ENCODE data around the gene BTNL3. TPM values are rescaled to one million over a fixed set of nuclear protein-coding genes. Genes with fewer than 3 reads are reported as not detected.

The BTNL3 gene, protein sequence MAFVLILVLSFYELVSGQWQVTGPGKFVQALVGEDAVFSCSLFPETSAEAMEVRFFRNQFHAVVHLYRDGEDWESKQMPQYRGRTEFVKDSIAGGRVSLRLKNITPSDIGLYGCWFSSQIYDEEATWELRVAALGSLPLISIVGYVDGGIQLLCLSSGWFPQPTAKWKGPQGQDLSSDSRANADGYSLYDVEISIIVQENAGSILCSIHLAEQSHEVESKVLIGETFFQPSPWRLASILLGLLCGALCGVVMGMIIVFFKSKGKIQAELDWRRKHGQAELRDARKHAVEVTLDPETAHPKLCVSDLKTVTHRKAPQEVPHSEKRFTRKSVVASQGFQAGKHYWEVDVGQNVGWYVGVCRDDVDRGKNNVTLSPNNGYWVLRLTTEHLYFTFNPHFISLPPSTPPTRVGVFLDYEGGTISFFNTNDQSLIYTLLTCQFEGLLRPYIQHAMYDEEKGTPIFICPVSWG
- under 1 TPM in 2 of 7 donors, not detected in 5; 0.12 to 0.36 TPM for total RNA-seq
- not detected for polyA plus RNA-seq
- long read RNA-seq, donor 1: 0 reads
- long read RNA-seq, donor 2: 0 reads
- long read RNA-seq, donor 3, partial matches to known transcripts: 0 of 1 reads
- long read RNA-seq, donor 3, other reads (novel, unspliced or antisense): 1 of 1 reads

DNA sequence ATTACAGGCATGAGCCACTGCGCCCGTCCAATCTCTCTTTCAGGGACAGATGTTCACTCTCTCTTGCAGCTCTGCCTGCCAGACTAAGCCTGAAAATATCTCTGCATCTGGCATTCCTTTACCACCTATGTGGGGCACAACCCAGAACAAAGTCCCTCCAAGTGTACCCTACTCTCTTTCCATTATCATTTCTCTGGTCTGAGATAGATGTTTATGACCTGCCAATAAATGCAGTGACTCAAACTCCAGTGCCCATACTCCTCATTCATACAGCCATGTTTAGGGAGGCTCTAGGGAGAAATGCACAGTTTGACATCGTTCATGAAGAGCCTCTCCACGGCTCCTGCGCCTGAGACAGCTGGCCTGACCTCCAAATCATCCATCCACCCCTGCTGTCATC is at the start of gene BTNL3:
TSS of gene BTNL3 (plus strand) at position 255 of the 400 bp plus-strand sequence. CDS start 183 bp downstream, outside the sequence.
- Histone ChIP-seq H3K4me1 (ENCODE audit: insufficient read depth) (no peaks in the 10 kb centered on the region), H3K36me3 (no peaks in the 10 kb centered on the region), H3K4me3 (no peak within 1 kb of the TSS), H3K9me3 (no peaks in the 10 kb centered on the region), H3K27ac (no peak within 1 kb of the TSS), H3K27me3 (no peaks in the 10 kb centered on the region)
- no peak for DNase-seq
- intact Hi-C loops (cut with DNase I): no loop called here
- 60 to 77% (median 67%) methylated on average over 5 of the region's 5 CpGs for WGBS, 3 donors
- TF ChIP-seq, protein P1, sequence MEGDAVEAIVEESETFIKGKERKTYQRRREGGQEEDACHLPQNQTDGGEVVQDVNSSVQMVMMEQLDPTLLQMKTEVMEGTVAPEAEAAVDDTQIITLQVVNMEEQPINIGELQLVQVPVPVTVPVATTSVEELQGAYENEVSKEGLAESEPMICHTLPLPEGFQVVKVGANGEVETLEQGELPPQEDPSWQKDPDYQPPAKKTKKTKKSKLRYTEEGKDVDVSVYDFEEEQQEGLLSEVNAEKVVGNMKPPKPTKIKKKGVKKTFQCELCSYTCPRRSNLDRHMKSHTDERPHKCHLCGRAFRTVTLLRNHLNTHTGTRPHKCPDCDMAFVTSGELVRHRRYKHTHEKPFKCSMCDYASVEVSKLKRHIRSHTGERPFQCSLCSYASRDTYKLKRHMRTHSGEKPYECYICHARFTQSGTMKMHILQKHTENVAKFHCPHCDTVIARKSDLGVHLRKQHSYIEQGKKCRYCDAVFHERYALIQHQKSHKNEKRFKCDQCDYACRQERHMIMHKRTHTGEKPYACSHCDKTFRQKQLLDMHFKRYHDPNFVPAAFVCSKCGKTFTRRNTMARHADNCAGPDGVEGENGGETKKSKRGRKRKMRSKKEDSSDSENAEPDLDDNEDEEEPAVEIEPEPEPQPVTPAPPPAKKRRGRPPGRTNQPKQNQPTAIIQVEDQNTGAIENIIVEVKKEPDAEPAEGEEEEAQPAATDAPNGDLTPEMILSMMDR (IDR thresholded peaks at IDR 0.05): no peak
- TF ChIP-seq POLR2A (IDR thresholded peaks at IDR 0.05) (no peak), EP300 (IDR thresholded peaks at IDR 0.05) (no peak)

DNA sequence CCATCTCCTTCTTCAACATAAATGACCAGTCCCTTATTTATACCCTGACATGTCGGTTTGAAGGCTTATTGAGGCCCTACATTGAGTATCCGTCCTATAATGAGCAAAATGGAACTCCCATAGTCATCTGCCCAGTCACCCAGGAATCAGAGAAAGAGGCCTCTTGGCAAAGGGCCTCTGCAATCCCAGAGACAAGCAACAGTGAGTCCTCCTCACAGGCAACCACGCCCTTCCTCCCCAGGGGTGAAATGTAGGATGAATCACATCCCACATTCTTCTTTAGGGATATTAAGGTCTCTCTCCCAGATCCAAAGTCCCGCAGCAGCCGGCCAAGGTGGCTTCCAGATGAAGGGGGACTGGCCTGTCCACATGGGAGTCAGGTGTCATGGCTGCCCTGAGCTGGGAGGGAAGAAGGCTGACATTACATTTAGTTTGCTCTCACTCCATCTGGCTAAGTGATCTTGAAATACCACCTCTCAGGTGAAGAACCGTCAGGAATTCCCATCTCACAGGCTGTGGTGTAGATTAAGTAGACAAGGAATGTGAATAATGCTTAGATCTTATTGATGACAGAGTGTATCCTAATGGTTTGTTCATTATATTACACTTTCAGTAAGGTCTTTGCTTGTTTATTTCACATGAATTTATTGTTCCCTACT is 38.2 kb upstream of the BTNL3 start:
- H3K27me3 ChIP-seq: no peaks in the 10 kb centered on the region
- no peaks in the 10 kb centered on the region for H3K9me3 ChIP-seq
- no peak overlapping the region for H3K27ac ChIP-seq
- H3K4me3 ChIP-seq: no peak overlapping the region
- no peaks in the 10 kb centered on the region for H3K4me1 ChIP-seq (ENCODE audit: insufficient read depth)
- WGBS, 3 donors: 72 to 85% (median 77%) methylated on average over 6 of the region's 6 CpGs
- TF ChIP-seq EP300 (IDR thresholded peaks at IDR 0.05) (no peak), POLR2A (IDR thresholded peaks at IDR 0.05) (no peak)
- TF ChIP-seq, protein P1 (IDR thresholded peaks at IDR 0.05): no peak
- intact Hi-C loops (cut with DNase I): no loop called here
- DNase-seq: no peak
- H3K36me3 ChIP-seq: no peaks in the 10 kb centered on the region

DNA sequence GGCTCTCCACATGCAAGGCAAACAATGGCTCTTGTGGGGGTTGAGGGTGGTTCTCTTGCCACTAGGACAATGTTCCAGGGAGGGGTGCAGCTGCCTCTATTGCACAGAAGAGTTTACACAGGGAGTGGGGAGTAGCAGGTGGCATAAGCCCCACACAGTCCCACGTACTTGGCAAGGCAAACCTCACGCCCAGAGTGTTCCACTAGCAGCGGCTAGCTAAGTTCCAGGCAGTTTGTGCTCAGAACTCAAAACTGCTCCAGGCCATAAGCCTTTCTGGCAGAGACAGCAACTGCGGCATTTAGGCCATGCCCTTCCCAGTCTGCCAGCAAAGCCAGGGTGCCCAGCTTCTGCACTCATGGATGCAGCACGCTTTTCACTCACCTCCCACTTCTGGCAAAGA is 29.0 kb upstream of the BTNL3 start:
- intact Hi-C loops (cut with DNase I): no loop called here
- 87 to 95% (median 88%) methylated on average over 5 of the region's 5 CpGs for WGBS, 3 donors

DNA sequence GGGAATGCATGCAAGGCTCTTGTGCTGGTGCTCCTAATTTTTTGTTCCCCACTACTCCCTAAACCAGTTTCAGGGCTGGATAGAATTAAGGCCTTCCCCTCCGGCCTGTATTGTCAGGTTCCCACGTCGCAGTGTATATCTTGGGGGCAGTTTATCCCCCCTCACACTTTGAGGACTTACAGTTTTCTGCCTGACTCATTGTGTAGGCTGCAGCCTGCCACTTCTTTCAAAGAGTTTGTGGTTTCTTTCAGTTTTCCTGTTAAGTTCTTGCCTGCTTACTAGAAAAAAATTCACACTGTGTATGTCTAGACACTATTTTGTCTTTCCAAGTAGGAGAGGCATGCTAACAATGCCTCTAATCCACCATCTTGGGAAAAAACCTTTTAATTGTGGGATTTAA is 28.4 kb upstream of the BTNL3 start:
- TF ChIP-seq, protein P1 (IDR thresholded peaks at IDR 0.05): no peak
- TF ChIP-seq EP300 (IDR thresholded peaks at IDR 0.05) (no peak), POLR2A (IDR thresholded peaks at IDR 0.05) (no peak)
- WGBS, 3 donors: 57 to 81% (median 79%) methylated on average over 3 of the region's 3 CpGs
- H3K4me1 ChIP-seq (ENCODE audit: insufficient read depth): no peaks in the 10 kb centered on the region

More for the DNA sequence above, 29.0 kb upstream of the BTNL3 start:
- H3K36me3 ChIP-seq: no peaks in the 10 kb centered on the region
- no peaks in the 10 kb centered on the region for H3K9me3 ChIP-seq
- TF ChIP-seq, protein P1 (IDR thresholded peaks at IDR 0.05): no peak
- TF ChIP-seq POLR2A (IDR thresholded peaks at IDR 0.05): no peak
- TF ChIP-seq EP300 (IDR thresholded peaks at IDR 0.05): no peak
- H3K27me3 ChIP-seq: no peaks in the 10 kb centered on the region
- DNase-seq: no peak
- H3K4me1 ChIP-seq (ENCODE audit: insufficient read depth): no peaks in the 10 kb centered on the region
- no peak overlapping the region for H3K4me3 ChIP-seq
- H3K27ac ChIP-seq: no peak overlapping the region

More for the DNA sequence above, 28.4 kb upstream of the BTNL3 start:
- Histone ChIP-seq H3K4me3 (no peak overlapping the region), H3K9me3 (no peaks in the 10 kb centered on the region), H3K36me3 (no peaks in the 10 kb centered on the region), H3K27me3 (no peaks in the 10 kb centered on the region), H3K27ac (no peak overlapping the region)
- intact Hi-C loops (cut with DNase I): no loop called here
- no peak for DNase-seq
